ENCODE results near the gene CENPW. TPM values are rescaled to one million over a fixed set of nuclear protein-coding genes. Genes with fewer than 3 reads are reported as not detected.

The CENPW gene
- total RNA-seq, 1 experiment from 2014 or later: 46.9 TPM

DNA sequence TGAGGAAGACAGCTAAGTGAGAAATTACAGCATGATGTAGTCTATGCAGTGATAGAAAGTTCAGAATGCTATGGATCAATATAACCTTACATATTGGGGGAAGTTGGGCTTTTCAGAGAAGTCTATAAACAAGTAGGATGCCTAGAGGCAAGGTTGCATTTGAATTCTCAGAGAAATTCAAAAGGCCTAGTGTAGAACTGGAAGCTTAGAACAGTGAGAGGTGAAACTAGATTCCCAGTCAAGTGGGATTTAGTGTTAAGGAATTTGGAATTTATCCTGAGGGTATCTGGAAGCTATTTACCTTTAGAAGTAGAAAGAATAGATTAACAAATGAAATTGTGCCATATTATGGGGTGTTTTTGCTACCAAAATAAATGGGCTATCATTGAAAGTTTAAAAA lies 4.3 kb downstream of the CENPW start:
- Histone ChIP-seq H3K9me2 (ENCODE audit: insufficient read depth) (no peaks in the 10 kb centered on the region), H3K27me3 (ENCODE audit: insufficient read depth, low read length) (no peaks in the 10 kb centered on the region), H3K4me2 (ENCODE audit: low read length) (no peak overlapping the region), H2AFZ (ENCODE audit: low read depth, low read length, poor library complexity, severe bottlenecking) (no peak overlapping the region), H3K27ac (ENCODE audit: low read depth, low read length) (no peak overlapping the region), H3K36me3 (ENCODE audit: control insufficient read depth in 1 of 2, insufficient read depth in 2 of 2, low read length in 2 of 2) (no peaks in the 10 kb centered on the region), H3K4me3 (replicated peaks in 1 of 2; ENCODE audit: low read depth in 1 of 2, low read length in 2 of 2) (no peak overlapping the region), H3K79me2 (ENCODE audit: insufficient read depth, low read length) (peaks cover 74% of the 10 kb centered on the region), H4K20me1 (ENCODE audit: insufficient read depth) (no peaks in the 10 kb centered on the region), H3K4me1 (ENCODE audit: control insufficient read depth in 1 of 2, insufficient read depth in 2 of 2, low read length in 2 of 2) (peaks cover 5 to 8% of the 10 kb centered on the region in 2 experiments; a peak in 2 of 4 replicates), H3K9me3 (ENCODE audit: control insufficient read depth in 1 of 2, insufficient read depth in 1 of 2, low read depth in 1 of 2, low read length in 2 of 2) (no peaks in the 10 kb centered on the region), H3K9ac (ENCODE audit: low read length) (no peak overlapping the region)
- RAD21 ChIA-PET (ENCODE audit: low non-redundant PET in 1 of 2, low total read pairs in 2 of 2, uncharacterized antibody in 2 of 2, unreplicated experiment in 2 of 2): no interaction called here
- intact Hi-C loops (cut with micrococcal nuclease): loop anchor here (10.0 kb wide), 1 partner anchor 349 kb away; no protein-coding TSS in a partner anchor
- DNase-seq (ENCODE audit: low read depth, low spot score) (no peak), ATAC-seq (no peak)
- TF ChIP-seq FOSL1 (IDR thresholded peaks at IDR 0.05; ENCODE audit: low read depth): no peak
- TF ChIP-seq, protein P1, sequence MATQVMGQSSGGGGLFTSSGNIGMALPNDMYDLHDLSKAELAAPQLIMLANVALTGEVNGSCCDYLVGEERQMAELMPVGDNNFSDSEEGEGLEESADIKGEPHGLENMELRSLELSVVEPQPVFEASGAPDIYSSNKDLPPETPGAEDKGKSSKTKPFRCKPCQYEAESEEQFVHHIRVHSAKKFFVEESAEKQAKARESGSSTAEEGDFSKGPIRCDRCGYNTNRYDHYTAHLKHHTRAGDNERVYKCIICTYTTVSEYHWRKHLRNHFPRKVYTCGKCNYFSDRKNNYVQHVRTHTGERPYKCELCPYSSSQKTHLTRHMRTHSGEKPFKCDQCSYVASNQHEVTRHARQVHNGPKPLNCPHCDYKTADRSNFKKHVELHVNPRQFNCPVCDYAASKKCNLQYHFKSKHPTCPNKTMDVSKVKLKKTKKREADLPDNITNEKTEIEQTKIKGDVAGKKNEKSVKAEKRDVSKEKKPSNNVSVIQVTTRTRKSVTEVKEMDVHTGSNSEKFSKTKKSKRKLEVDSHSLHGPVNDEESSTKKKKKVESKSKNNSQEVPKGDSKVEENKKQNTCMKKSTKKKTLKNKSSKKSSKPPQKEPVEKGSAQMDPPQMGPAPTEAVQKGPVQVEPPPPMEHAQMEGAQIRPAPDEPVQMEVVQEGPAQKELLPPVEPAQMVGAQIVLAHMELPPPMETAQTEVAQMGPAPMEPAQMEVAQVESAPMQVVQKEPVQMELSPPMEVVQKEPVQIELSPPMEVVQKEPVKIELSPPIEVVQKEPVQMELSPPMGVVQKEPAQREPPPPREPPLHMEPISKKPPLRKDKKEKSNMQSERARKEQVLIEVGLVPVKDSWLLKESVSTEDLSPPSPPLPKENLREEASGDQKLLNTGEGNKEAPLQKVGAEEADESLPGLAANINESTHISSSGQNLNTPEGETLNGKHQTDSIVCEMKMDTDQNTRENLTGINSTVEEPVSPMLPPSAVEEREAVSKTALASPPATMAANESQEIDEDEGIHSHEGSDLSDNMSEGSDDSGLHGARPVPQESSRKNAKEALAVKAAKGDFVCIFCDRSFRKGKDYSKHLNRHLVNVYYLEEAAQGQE (IDR thresholded peaks at IDR 0.05; ENCODE audit: low read depth): no peak
- TF ChIP-seq POLR2A (IDR thresholded peaks at IDR 0.05; ENCODE audit: borderline replicate concordance, extremely low read depth, insufficient read depth, insufficient read length): no peak
- TF ChIP-seq, protein P2, sequence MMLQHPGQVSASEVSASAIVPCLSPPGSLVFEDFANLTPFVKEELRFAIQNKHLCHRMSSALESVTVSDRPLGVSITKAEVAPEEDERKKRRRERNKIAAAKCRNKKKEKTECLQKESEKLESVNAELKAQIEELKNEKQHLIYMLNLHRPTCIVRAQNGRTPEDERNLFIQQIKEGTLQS (IDR thresholded peaks at IDR 0.05): no peak
- TF ChIP-seq, protein P3, sequence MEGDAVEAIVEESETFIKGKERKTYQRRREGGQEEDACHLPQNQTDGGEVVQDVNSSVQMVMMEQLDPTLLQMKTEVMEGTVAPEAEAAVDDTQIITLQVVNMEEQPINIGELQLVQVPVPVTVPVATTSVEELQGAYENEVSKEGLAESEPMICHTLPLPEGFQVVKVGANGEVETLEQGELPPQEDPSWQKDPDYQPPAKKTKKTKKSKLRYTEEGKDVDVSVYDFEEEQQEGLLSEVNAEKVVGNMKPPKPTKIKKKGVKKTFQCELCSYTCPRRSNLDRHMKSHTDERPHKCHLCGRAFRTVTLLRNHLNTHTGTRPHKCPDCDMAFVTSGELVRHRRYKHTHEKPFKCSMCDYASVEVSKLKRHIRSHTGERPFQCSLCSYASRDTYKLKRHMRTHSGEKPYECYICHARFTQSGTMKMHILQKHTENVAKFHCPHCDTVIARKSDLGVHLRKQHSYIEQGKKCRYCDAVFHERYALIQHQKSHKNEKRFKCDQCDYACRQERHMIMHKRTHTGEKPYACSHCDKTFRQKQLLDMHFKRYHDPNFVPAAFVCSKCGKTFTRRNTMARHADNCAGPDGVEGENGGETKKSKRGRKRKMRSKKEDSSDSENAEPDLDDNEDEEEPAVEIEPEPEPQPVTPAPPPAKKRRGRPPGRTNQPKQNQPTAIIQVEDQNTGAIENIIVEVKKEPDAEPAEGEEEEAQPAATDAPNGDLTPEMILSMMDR (IDR thresholded peaks at IDR 0.05 in 2 of 3, conservative IDR thresholded peaks at IDR 0.05 in 1 of 3; ENCODE audit: borderline replicate concordance in 1 of 3, insufficient read depth in 1 of 3, low read depth in 2 of 3, low read length in 2 of 3): no peak
- no peak for TF ChIP-seq POLR2AphosphoS5 (IDR thresholded peaks at IDR 0.05; ENCODE audit: low read depth, low read length)
- POLR2A ChIA-PET: no interaction called here
- BruUV-seq (replicated peaks): no TSS peak
- CTCF ChIA-PET: no interaction called here
